Cortex of kidney (tissue), 1 donor: ENCODE measurements around the gene PDE4D.

ENCODE experiments used
- DNase-seq: peaks from one replicate; lab custom pipeline; 2025; lab: John Stamatoyannopoulos, UW

The PDE4D gene

DNA sequence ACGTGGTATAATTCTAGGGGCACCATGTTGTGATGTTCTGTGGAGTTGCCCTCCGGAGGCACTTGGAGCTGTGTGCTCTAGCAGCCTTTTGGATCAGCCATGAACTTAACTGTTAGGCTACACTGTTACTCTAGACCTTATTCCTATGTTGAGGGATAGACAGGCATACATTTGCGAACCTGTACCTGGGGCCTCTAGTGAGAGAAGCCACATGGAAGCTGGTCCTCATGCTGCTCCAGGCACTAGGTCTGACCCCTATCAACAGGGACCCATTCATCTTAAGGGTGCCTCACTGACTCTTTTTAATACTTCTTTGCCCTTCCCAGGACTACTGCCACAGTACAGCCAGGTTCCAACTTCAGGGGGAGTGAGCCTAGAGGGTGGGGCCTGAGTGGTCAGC, 715.9 kb downstream of the PDE4D start:
- no peak for DNase-seq

DNA sequence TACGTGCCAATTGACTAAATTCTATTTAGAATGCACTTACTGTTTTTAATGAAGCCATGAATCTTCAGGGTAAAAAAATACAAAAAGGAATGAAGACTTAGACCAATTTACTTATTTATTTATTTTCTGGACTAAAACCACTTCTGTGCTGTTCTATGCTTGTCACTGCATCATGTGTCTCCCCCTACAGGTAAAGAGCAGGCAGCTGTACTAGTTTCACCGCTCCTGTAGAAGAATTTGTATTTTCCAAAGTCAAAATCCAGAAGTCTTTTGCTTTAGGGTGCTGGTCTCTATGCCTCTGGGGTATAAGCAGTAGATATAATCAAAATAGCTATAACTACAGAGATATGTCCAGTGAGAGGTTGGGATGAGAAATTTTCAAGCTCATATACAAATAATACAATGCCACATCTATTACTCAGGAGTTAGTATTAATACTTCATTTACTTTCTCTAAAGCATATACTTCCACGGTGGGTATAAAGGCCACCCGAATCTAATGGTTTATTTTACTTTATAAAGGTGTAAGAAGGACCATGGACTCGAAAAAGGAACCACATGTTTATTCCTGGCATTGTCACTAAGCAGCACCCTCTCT, 719.2 kb downstream of the PDE4D start:
- DNase-seq = no peak

DNA sequence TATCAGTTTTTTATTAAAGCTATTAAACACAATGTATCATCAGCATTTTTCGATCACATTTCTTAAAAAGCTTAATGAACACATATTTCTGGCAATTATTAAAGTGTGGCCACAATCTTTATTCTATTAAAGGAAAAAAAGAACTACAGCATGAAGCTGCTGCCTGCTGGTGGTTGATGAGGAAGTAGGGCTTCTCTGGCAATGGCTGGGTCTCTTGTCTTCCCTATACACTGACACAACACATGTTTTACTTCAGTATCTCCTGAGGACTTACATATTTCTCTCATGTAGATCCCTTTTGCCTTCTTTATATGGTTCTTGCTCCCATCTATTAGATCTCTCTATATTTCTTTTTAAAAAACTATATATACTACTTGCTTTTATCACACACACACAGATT, 719.9 kb downstream of the PDE4D start:
- no peak for DNase-seq

DNA sequence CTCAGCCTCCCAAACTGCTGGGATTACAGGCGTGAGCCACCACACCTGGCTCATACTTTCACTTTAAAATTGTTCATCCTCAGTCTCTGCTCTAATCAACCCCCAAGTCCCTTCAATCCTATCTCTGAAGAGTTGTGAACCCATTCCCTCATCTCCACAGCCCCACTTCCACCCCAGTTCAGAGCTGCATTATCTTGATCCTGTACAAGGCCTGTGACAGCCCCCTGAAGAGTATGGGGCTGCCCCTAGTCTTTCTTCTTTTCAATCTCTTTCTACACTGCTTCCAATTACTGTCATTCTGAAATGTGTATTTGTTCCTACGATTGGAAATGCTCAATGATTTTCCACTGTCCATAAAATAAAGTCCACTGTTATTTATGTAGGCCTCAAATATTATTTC, 722.4 kb downstream of the PDE4D start:
- no peak for DNase-seq

DNA sequence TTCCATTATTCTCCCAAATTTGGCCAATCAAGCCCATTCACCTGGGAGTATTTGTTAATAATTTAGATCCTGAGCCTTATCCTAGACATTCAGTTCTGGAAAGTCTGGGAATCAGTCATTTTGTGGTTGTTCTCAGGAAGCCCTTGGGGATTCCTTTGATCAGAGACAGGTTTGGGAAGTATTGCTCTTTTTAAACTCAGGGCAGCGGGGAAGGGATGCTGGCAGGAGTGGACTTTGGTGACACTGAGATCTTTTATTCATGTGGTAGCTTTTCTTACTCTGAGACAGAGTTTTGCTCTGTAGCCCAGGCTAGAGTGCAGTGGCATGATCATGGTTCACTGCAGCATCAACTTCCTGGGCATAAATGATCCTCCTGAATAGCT, 723.8 kb downstream of the PDE4D start:
- no peak for DNase-seq

DNA sequence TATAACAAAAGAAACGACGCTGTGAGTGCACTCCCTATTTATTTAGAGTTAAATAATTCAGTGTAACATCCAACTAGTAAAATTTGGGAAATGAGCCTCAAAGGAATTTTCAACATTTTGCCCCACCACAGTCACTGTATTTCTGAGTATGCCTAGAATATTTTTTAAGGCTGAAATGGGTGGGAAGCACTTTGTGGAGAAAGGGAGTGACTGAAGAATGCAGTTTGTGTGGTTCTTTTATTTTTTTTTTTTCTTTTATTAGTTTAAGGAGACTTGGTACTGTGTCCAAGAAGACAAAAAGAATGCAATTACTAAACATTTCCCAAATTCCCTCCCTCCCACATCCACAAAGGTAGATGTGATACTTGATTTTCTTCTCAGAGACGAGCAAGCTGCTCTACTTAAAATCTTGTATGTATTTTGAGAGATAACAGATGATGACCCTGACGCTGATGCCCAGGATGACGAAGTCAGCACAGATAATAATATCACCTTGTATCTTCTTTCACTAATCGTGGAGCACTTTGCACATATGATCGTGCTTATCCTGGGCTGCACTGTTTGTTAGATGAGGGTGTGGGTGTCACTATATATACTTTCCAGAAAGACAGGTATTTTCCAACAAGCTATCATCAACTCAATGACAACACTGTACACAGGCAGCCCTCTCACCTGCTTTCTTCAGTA, 724.3 kb downstream of the PDE4D start:
- DNase-seq = no peak

DNA sequence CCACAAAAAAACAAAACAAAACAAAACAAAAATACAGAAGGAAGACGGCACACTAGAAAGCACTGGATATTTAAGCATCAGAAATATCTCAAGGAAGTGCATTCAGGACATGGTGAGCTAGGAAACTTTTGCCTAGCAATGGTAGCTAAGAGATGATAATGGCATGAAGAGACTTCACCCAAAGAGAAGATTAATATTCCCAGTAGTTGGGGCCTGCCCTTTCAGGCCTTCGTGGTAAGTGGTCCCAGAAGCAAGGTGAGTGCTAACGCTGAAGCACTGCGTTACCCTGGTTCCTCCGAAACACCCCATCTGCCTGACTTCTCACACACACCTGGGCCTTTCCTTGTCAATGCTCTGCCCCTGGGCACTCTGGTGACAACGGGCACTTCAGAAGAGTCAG, 725.5 kb downstream of the PDE4D start:
- DNase-seq = no peak

DNA sequence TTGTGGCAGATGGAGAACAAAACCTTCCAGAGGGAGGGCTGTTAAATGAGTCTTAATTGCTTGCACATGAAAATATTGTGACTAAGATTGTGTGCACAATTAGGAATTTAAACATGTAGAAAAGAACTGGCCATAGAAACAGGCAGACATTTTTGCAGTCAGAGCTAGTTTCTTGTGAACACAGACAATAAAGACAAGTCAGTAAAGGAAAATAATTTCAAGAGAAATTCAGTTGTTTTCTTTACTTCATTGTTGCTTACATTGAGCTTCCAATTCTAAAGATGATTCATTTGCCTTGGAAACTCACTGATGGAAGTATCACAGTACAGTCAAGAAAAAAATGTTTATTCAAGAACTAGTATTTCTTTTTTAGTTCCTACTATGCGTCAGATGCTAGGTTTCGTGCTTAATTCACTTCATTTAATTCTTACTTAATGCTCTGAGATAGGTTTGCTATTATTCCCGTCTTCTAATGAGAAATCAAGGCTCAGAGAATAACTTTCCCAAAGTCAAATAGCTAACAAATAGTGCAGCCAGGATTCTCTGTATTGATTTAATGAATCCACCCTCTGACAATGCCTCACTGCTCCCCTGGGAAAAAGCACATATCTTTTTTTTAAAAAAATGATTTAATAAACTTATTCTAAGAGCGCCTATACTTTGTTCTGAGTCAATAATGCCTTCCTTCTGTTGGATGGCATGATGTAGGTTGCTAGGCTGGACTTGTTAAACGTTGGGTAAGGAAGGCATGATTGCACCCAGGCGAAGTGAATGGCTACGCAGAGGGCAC, 729.3 kb downstream of the PDE4D start:
- no peak for DNase-seq

DNA sequence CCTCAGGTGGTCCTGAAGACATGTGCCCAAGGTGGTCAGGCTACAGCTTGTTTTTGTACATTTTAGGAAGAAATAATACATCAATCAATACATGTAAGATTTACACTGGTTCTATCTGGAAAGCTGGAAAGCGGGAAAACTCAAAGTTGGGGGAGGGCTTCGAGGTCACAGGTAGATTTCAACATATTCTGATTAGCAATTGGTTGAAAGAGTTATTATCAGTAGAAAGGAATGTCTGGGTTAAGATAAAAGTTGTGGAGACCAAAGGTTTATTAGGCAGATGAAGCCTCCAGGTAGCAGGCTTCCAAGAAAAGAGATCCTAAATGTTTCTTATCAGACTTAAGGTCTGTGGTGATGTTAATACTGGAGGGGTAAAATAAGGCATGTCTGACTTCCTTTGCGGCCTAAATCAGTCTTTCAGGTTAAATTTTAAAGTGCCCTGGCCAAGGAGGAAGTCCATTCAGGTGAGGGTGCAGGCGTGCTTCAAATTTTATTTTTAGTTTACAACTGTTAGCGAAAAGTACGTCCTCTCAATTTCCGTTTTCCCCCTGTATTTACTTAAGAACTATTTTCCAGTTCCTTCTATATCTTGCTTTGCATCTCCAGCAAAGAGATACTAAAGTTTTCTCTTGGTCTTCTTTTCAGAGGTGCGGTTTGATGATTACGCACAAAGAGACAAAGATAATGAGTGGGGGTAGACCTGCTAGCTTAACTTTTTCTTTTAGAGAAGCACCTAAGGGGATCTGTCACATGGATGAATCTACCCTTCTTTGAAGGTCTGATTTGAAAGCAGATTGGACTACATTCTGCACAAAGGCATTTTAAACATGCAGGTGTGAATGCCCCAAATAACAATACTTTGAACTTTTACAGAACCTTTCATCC, 732.1 kb downstream of the PDE4D start:
- no peak for DNase-seq

DNA sequence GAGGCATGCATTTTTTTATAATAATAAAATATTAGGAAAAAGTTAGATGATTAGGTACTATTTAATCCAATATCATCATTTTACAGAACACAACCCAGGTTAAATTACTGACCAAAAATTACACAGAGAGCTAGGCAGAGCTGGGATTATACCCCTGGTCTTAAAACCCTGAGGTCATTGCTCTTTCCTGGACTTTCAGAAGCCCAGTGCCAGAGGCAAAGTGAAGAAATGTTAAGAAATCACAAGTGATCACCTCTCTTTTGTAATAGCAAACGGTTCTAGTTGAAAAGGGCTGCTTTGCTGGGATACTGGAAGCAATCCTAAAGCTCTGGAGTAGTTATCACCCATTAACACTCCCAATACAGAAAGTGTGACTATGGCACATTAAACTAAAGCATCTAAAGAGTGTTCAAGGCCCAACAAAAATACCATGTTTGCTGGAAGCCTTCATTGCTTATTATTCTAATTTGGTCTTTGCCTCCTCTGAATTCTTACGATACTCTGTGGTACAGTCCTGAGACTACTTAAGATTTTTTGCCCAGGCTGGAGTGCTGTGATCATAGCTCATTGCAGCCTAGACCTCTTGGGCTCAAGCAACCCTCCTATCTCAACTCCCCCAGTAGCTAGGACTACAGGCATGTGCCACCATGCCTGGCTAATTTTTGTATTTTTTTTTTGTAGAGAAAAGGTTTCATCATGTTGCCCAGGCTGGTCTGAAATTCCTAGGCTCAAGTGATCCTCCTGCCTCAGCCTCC, 734.7 kb downstream of the PDE4D start:
- DNase-seq = no peak

DNA sequence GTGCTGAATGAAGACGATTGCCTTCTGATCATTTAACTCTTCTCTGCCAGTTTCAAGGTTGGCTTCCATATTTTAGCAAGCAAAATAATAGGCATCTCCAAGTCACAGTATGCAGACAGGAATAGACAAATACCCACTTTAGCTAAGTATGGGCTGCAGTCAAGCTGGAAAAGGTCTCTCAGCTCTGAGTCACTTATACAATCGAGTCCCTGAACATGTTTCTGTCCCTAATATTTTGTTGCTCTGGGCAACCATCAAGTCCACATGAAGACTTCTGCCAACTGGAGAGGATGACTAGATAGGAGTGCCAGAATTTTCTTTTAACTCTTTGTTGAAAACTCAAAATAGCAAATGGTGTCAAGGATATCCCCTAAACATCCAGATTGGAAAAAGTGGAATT, 735.4 kb downstream of the PDE4D start:
- DNase-seq = no peak

DNA sequence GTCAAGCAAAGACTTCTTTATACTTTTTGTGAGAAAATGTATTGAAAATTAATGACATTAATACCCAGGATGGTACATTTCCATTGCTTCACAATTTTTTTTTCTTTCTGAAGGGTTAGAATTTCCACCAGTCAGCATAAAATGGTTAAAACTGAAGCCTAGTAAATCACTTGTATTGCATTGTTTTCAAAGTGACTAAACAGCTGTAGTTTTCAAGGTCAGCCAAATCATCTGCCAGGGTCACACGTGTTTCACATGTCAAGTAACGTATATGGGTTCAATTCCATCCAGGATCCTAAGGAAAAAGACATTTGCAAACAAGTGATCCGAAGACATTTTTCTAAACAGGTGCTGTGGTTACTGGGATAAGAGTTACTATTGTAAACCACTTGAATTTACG, 736.5 kb downstream of the PDE4D start:
- no peak for DNase-seq

DNA sequence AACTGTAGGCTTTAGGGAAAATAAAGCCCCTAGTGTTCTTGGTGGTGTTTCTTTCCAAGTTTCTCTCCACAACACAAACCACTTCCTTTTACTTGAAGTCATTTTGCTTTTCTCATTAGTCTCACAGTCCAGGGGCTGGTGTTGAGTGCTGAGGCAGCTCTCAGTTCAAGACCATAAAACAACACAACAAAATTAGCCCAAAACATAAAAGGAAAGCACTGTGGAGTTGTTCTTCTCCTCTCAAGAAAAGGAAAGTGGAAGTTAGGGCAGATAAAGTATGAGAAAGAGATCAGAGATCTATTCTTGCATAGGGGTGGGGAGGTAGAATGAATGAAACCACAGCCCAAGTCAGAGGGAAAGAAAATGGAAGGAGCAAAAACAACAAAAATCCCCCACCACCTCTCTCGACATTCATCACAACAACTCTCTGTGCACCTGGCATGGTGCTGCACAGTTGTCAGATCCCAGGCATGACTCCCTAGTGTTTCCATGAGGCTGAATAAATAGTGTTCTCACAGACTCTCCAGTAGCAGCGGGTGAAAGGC, 740.8 kb downstream of the PDE4D start:
- DNase-seq = no peak

DNA sequence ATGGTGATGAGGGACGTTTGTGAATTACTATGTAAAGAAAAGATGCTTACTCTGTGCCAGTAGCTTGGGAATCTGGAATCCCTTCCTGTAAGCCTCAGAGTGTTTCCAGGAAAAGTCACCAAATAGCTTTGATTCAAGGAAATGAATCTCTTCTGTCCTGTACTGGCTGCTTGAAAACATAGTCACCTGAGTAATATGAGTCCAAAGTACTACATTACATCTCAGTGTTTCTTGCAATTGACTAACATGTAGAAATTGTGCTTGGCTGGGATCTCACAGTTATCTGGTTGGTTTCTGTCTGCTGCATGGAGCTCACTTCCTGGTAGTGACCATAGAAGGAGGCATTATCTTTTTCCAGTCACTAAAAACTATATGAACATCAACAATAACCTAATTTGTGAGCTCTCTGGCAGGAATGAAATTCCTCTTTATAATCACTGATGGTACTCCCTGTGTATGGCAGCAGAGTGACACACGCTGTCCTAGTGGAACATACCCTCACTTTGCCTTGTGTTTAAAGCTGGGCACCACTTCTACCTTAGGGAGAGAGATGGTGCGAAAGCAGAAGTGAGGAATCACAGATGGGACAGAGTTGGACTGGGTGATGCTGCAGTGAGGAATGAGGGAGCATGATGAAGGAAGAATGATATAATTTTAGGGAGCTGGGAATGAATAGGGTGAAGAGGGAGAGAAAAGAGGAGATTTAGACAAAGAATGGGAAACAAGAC, 742.2 kb downstream of the PDE4D start:
- no peak for DNase-seq

DNA sequence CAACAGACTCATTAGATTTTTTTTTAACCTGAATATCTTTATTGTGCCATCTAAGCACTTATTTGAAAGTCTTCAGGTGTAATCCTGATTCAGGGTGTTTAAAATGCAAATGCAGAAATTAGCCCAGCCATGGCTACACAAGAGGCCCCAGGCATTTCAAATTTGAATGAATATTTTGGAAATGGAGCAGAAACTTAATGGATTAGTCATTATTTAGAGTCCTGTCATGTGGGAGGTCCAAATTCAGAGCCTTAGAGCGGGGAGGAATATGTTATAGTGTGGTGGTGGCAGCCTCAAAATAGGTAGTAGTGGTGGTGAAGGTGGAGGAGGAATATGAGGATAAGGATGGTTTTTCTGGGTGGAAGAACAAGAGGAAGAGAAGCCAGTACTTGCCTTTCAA, 743.7 kb downstream of the PDE4D start:
- no peak for DNase-seq

DNA sequence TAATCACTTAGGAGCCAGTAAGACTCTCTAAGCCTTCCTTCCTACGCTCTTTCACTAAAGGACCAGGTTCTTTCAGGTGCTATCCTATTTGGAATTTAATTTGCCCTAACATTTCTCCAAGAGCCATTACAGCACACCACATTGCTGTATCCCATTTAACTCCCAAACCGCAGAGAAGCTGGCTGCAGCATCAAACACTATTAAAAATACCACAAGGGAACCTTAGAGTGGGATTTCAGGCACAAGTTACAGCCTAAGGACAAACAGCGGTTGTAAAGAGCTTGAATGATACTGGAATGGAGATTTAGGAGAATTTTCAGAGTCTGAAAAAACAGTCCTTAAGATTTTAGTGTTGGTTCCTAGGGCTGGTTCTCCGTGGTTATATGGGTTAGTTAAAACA, 744.3 kb downstream of the PDE4D start:
- DNase-seq = no peak

DNA sequence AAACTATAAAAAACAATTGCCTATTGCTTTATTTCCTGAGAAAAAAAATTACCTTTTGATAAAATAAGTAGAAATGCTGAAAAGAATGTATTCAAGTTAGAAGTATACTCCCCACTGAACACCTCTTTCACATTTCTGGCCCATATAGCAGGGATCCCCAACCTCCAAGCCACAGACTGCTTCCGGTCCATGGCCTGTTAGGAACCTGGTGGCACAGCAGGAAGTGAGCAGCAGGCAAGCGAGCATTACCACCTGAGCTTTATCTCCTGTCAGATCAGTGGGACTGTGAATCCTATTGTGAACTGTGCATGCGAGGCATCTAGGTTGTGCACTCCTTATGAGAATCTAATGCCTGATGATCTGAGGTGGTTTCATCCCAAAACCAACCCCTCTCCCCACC, 746.8 kb downstream of the PDE4D start:
- DNase-seq = no peak

DNA sequence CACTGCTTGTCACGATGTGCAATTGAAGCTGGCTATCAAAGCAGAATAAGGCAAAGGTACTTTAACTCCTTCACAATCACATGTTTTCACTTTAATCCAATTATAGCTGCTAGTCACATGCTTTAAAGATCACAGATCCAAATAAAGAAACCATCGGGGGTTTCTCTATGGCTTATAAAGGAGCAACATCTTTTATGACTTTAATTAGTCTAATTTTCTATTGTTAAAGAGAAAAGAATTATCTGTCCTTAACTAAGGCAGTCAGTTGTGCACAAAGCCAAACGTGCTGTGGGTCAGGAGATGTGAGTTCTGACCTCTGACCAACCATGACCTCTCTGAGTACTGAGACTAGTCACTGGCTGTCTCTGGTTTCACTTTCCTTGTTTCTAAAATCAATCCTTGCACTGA, 749.6 kb downstream of the PDE4D start:
- no peak for DNase-seq

DNA sequence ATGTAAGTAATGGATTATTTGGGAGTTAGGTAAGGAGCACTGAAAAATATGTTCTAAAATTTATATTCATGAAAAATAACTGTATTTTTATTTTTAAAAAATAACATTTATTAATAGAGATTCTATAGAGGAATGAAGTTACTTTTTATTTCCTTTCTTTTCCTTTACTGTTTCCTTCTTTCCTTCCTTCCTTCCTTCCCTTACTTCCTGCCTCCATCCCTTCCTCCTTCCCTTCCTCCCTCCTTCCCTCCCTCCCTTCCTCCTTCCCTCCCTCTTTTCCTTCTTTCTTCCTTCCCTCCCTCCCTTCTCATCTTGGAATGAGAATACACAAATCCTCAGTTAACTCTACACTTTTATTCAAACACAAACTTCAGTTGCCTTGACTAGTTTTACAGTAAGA, 750.6 kb downstream of the PDE4D start:
- no peak for DNase-seq

DNA sequence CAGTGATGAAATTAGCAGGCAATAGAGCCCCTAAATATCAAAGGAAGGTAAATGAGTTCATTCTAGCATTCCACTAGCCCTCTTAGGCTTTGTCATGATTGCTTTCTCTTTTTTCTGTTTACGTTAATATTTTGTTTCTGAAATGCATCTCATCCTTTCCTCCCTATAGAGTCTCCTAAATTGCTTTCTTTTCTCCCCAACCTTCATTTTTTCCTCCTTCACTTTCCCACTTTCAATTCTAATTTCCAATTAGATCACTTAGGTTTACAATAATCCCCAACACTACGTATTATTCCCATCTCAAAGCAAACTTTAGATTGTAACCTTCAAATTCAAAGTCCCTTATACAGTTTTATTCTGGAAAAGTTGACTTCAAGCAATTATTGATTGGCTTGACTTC, 751.4 kb downstream of the PDE4D start:
- no peak for DNase-seq

DNA sequence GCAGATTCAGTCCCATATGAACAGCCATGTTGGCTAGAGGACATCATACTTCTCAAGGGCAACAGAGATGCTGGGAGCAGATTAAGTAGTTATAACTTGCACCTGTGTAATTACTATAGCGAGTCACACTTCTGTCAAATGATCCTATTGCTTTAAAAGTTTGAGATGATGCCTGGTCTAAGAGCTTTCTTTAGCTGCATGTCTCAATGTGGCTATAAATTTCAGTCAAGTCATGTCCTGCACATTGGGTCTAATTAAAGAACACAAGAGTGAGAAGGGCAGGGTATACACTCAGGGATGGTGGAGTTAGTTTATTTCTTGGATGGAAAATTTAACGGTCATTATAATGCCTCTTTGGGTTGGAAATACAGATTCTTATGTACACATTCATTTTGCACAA, 753.4 kb downstream of the PDE4D start:
- DNase-seq = no peak
